GM12874 (cell line): ENCODE data around the gene ROR2.

Experiments
- CTCF ChIP-seq: IDR thresholded peaks from 2 replicates; pipeline ENCODE4 v1.5.1; 2011; ENCODE audit warnings: low read depth, mild to moderate bottlenecking, control low read depth, low read length, moderate library complexity; ENCODE audit not compliant: insufficient read depth

ROR2 gene

GRCh38 chr9:91864380-91864779, 85.6 kb downstream of the ROR2 start:
- no peak for TF ChIP-seq CTCF

- TF ChIP-seq CTCF: no peak
These were observed 86.6 kb downstream of the ROR2 start for GRCh38 chr9:91863469-91863868.

GRCh38 chr9:91858213-91859030, 91.6 kb downstream of the ROR2 start:
- TF ChIP-seq CTCF: no peak

GRCh38 chr9:91857291-91858212, 92.5 kb downstream of the ROR2 start:
- no peak for TF ChIP-seq CTCF

- no peak for TF ChIP-seq CTCF
These were observed 93.6 kb downstream of the ROR2 start for GRCh38 chr9:91856419-91856818.

GRCh38 chr9:91855196-91855595, 94.8 kb downstream of the ROR2 start:
- no peak for TF ChIP-seq CTCF

- TF ChIP-seq CTCF: no peak
These were observed 97.2 kb downstream of the ROR2 start for GRCh38 chr9:91852801-91853347.
